ENCODE results near the gene PERCC1. TPM values are rescaled to one million over a fixed set of nuclear protein-coding genes. Genes with fewer than 3 reads are reported as not detected.

PERCC1 gene
- not detected in 2 replicates for total RNA-seq

DNA sequence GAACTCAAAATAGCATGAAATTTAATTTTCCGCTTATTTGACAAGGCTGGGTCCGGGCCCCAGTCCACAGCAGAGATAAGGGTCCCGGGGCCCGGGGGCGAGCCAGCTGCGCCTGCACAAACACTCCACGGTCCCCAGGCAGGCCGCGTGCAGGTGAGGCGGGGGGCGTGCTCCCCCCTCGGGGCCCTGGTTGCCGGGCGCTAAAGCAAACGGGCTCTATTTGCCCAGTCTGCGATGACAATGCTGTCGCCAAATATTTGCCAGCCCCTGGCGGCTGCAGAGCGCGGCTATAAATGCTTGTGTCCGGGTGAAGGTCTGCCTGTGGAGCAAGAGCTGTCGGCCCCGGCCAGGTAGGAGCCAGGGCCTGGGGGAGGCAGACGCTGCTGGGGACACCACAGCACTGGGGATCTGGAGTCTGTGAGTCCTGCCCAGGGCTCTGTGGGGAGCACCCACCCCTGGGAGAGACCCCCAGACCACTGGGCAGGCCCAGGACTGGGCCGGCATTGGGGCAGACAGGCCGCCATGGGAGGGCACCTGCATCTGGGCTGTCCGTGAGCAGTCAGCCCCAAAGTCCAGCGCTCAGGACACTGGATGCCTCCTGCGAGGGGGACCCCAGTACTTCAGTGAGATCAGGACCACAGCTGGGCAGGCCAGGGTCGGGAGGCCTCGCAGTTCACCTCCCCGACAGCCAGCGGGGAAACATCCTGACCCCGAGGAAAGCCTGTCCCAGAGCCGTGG, at the start of gene PERCC1:
TSS of gene PERCC1 (plus strand) at position 320 of the 738 bp plus-strand sequence. CDS start 1,516 bp downstream, outside the sequence.
- DNase-seq (ENCODE audit: low read depth): no peak
- H3K27me3 ChIP-seq (ENCODE audit: control insufficient read depth, insufficient read depth, low read length): peaks cover 34% of the 10 kb centered on the region
- no peak within 1 kb of the TSS for H3K4me3 ChIP-seq (ENCODE audit: low read depth, low read length)
- no peaks in the 10 kb centered on the region for H3K36me3 ChIP-seq (ENCODE audit: control insufficient read depth, insufficient read depth, low read length)
- TF ChIP-seq, protein P1, sequence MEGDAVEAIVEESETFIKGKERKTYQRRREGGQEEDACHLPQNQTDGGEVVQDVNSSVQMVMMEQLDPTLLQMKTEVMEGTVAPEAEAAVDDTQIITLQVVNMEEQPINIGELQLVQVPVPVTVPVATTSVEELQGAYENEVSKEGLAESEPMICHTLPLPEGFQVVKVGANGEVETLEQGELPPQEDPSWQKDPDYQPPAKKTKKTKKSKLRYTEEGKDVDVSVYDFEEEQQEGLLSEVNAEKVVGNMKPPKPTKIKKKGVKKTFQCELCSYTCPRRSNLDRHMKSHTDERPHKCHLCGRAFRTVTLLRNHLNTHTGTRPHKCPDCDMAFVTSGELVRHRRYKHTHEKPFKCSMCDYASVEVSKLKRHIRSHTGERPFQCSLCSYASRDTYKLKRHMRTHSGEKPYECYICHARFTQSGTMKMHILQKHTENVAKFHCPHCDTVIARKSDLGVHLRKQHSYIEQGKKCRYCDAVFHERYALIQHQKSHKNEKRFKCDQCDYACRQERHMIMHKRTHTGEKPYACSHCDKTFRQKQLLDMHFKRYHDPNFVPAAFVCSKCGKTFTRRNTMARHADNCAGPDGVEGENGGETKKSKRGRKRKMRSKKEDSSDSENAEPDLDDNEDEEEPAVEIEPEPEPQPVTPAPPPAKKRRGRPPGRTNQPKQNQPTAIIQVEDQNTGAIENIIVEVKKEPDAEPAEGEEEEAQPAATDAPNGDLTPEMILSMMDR (IDR thresholded peaks at IDR 0.05; ENCODE audit: insufficient read depth, low read length, poor library complexity, severe bottlenecking): no peak

DNA sequence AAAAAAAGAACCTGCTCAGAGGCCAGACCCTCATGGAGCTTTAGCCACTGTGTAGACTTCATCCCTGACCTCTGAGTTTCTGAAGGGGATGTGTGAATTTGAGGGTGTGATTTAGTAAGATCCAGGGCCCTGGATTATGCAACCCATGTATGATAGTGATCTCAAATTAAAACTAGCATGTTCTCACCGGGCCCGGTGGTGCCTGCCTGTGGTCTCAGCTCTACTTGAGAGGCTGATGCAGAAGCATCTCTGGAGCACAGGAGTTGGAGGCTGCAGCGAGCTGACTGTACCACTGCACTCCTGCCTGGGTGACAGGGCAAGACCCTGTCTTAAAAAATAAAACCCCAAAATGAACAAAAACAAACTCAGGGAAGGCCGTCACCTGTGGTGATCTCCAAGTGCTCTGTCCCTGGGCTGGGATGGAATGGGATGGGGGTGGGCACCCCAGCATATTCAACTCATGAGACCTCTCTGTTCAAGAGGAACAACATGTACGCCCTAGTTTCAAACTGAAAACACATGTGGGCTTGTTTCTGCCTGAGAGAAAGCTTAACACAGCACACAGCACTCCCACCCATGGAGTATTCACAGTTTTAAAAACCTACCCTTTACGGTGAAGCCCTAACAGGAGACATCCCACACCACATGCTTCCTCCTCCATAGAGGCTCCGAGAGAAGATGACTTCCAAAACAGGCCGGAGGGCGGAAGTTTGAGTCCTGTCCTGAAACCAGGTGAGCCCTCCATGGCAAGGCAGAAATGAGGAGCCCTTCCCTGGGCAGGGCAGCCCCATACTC, 49.1 kb upstream of the PERCC1 start:
- TF ChIP-seq, protein P1 (IDR thresholded peaks at IDR 0.05; ENCODE audit: insufficient read depth, low read length, poor library complexity, severe bottlenecking): no peak
- Histone ChIP-seq H3K27me3 (ENCODE audit: control insufficient read depth, insufficient read depth, low read length) (no peaks in the 10 kb centered on the region), H3K36me3 (ENCODE audit: control insufficient read depth, insufficient read depth, low read length) (no peaks in the 10 kb centered on the region), H3K4me3 (ENCODE audit: low read depth, low read length) (no peak overlapping the region)
- no peak for DNase-seq (ENCODE audit: low read depth)

DNA sequence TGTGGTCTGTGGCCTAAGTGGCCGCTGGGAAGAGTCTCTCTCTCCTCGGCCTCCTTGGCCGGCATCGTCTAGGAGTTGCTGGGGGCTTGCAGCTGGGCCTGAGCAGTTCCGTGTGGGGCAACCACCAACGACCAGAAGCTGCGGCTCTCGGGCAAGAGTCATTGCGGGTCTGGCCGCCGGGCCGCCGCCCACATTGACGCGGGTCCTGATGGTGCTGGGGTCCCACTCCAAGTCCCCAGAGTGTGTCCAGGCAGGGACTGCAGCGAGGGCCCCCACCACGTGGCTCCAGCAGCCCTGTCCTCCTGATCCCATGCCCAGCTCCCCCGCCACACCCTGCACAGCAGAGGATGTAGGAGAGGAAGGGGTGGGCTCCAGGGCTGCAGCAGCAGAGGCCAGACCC, 47.3 kb upstream of the PERCC1 start:
- TF ChIP-seq, protein P1 (IDR thresholded peaks at IDR 0.05; ENCODE audit: insufficient read depth, low read length, poor library complexity, severe bottlenecking): no peak
- no peak for DNase-seq (ENCODE audit: low read depth)
- Histone ChIP-seq H3K4me3 (ENCODE audit: low read depth, low read length) (no peak overlapping the region), H3K27me3 (ENCODE audit: control insufficient read depth, insufficient read depth, low read length) (no peaks in the 10 kb centered on the region), H3K36me3 (ENCODE audit: control insufficient read depth, insufficient read depth, low read length) (no peaks in the 10 kb centered on the region)

DNA sequence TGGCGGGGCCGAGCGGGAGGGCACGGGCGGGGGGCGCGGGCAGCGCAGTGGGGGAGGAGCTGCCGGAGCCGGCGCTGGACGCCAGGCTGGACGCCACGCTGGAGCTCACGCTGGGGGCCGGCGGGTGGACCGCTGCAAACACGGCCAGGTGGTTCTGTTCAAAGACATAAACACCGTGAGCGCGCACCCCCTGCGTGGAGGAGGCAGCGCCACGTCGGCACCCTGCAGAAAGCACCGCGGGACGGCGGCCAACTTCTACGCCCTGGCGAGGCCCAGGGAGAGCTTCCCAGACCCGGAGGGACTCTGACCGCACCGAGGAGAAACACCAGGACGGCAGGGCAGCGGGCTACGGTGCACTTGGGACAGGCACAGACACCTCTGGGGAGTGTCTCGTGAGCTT, 45.6 kb upstream of the PERCC1 start:
- Histone ChIP-seq H3K27me3 (ENCODE audit: control insufficient read depth, insufficient read depth, low read length) (no peaks in the 10 kb centered on the region), H3K4me3 (ENCODE audit: low read depth, low read length) (no peak overlapping the region), H3K36me3 (ENCODE audit: control insufficient read depth, insufficient read depth, low read length) (no peaks in the 10 kb centered on the region)
- DNase-seq (ENCODE audit: low read depth): no peak
- TF ChIP-seq, protein P1 (IDR thresholded peaks at IDR 0.05; ENCODE audit: insufficient read depth, low read length, poor library complexity, severe bottlenecking): no peak

DNA sequence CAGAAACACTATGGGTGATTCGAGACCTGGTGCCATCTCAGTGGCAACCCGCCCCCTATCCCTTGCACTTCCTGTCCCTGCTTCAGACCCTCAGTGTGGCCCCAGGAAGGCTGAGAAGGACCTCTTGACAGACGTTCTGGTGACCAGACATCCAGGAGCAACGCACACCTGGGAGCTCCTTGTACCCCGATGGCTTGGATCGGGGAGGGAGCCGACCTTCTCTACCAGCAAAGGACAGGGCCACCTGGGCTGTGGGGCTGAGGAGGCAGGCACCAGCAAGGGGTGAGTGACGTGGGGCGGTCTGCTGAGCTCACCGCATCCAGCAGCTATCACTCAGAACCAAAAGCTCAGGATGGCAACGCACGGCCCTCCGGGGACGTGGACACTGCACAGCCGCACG, 43.5 kb upstream of the PERCC1 start:
- Histone ChIP-seq H3K4me3 (ENCODE audit: low read depth, low read length) (no peak overlapping the region), H3K27me3 (ENCODE audit: control insufficient read depth, insufficient read depth, low read length) (no peaks in the 10 kb centered on the region), H3K36me3 (ENCODE audit: control insufficient read depth, insufficient read depth, low read length) (no peaks in the 10 kb centered on the region)
- no peak for DNase-seq (ENCODE audit: low read depth)
- TF ChIP-seq, protein P1 (IDR thresholded peaks at IDR 0.05; ENCODE audit: insufficient read depth, low read length, poor library complexity, severe bottlenecking): no peak

Measured in kidney epithelial cell (primary cell).